Measurements from ENCODE around the gene WDR70.

- TF ChIP-seq CTCF (IDR thresholded peaks at IDR 0.05; ENCODE audit: insufficient read depth, low read depth, low read length) (no peak), EZH2 (IDR thresholded peaks at IDR 0.05; ENCODE audit: insufficient read depth, low read length) (no peak)
Measured at GRCh38 chr5:37478121-37478894, 99.2 kb downstream of the WDR70 start.

Data from astrocyte (in vitro differentiated cells and primary cell).